GM23338 (cell line): ENCODE results near the gene TDO2.

Experiments used
- CREB1 ChIP-seq: fragments of 250-450 bp; sonication (Bioruptor Pico); IDR thresholded peaks from 2 replicates; pipeline ENCODE4 v1.5.0; 2020; ENCODE audit warnings: low read depth, mild to moderate bottlenecking, moderate library complexity
- ETS1 ChIP-seq: IDR thresholded peaks from 2 replicates; pipeline ENCODE4 v1.6.1; 2016; ENCODE audit warnings: antibody characterized with exemption
- EZH2 ChIP-seq: fragments of 200-600 bp; sonication (generic); IDR thresholded peaks from one replicate; pipeline ENCODE4 v1.8.0; 2017; ENCODE audit warnings: antibody characterized with exemption, mild to moderate bottlenecking, low read depth; ENCODE audit not compliant: unreplicated experiment
- EZH2phosphoT487 ChIP-seq: fragments of 200-600 bp; sonication (generic); IDR thresholded peaks from one replicate; pipeline ENCODE4 v1.8.1; 2018; ENCODE audit warnings: antibody characterized with exemption; ENCODE audit not compliant: unreplicated experiment
- POLR2AphosphoS5 ChIP-seq: IDR thresholded peaks from 2 replicates; pipeline ENCODE4 v1.6.1; 2016; ENCODE audit warnings: antibody characterized with exemption, low read depth
- REST ChIP-seq: IDR thresholded peaks from one replicate; pipeline ENCODE4 v1.6.1; 2018; ENCODE audit warnings: antibody characterized with exemption; ENCODE audit not compliant: unreplicated experiment
- ZNF114 ChIP-seq: fragments of 250-450 bp; sonication (Bioruptor Pico); IDR thresholded peaks from 2 replicates; pipeline ENCODE4 v1.5.0; 2020; ENCODE audit warnings: mild to moderate bottlenecking, moderate library complexity
- TF ChIP-seq, protein P1 (sequence below), 2 experiments: fragments of 200-600 bp in 1 of 2; sonication (generic) in 1 of 2; conservative IDR thresholded peaks; 2 replicates each; pipeline versions ENCODE4 v1.5.1 to v1.6.1; 2016 to 2017; ENCODE audit warnings: antibody characterized with exemption in 2 of 2, low read depth in 2 of 2, mild to moderate bottlenecking in 2 of 2, moderate library complexity in 1 of 2

GRCh38 chr4:155944516-155944915 is 41.0 kb downstream of the TDO2 start:
- TF ChIP-seq REST (no peak), EZH2 (no peak), CREB1 (CRISPR knock-in tag) (no peak), POLR2AphosphoS5 (no peak), EZH2phosphoT487 (no peak), ETS1 (no peak), ZNF114 (CRISPR knock-in tag) (no peak)
- TF ChIP-seq, protein P1, sequence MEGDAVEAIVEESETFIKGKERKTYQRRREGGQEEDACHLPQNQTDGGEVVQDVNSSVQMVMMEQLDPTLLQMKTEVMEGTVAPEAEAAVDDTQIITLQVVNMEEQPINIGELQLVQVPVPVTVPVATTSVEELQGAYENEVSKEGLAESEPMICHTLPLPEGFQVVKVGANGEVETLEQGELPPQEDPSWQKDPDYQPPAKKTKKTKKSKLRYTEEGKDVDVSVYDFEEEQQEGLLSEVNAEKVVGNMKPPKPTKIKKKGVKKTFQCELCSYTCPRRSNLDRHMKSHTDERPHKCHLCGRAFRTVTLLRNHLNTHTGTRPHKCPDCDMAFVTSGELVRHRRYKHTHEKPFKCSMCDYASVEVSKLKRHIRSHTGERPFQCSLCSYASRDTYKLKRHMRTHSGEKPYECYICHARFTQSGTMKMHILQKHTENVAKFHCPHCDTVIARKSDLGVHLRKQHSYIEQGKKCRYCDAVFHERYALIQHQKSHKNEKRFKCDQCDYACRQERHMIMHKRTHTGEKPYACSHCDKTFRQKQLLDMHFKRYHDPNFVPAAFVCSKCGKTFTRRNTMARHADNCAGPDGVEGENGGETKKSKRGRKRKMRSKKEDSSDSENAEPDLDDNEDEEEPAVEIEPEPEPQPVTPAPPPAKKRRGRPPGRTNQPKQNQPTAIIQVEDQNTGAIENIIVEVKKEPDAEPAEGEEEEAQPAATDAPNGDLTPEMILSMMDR (conservative IDR thresholded peaks at IDR 0.05; ENCODE audit: low read depth in 2 of 2), result no peak
